ENCODE measurements around the gene LCN1. TPM values are rescaled to one million over a fixed set of nuclear protein-coding genes. Genes with fewer than 3 reads are reported as not detected.

LCN1 gene
- total RNA-seq, 1 donor from 2014 or later = not detected

DNA sequence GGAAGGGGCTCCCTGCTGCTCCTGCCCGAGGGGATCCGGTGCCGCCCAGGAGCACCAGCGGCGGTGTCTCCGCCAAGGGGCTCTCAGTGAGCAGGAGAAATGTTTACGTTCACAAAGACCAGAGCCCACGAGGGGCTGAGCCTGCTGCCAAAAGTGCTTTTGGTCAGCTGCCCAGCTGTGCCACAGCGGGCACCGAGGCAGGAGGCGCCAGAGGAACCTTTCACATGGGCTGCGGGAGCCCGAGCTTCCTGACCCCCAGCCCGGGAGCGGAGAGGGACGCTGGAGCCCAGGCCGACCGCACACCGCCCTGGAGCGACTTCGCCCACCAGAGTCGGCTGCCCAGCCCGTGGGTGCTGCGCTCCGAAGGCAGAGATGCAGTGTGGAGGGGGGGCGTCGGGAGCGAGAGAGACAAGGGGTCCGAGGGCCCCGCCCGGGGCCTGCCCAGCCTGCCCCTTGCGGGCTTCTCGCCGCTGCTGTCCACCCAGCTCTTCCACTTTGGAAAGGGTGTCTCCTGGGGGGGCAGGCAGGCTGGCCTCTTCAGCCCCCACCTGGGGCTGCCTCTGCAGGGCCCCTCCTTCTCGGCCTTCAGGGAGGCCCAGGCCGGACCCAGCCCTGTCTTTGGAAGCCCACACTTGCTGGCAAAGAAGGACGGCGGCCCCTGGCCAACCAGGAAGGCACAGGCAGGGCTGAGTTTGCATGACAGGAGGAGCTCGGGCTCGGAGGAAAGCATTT lies 33.8 kb upstream of the LCN1 start:
- FAIRE-seq = no peak
- DNase-seq (ENCODE audit: low spot score in 2 of 2) = no peak

DNA sequence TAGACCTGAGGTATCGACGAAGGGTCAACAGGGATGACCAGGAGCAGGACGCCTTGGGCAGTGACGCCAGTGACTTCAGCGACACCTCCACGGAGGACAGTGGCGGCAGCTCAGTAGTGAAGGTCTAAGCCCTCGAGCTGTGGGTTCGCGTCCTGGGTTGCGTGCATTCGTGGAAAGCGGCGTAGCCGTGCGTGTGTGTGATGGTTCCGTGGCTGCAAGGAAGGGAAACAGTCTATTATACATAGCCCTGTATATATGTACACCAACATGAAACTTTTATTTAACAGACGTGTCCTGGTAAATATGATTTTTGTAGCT lies 33.3 kb upstream of the LCN1 start:
- no peak for FAIRE-seq
- no peak for DNase-seq (ENCODE audit: low spot score in 2 of 2)

DNA sequence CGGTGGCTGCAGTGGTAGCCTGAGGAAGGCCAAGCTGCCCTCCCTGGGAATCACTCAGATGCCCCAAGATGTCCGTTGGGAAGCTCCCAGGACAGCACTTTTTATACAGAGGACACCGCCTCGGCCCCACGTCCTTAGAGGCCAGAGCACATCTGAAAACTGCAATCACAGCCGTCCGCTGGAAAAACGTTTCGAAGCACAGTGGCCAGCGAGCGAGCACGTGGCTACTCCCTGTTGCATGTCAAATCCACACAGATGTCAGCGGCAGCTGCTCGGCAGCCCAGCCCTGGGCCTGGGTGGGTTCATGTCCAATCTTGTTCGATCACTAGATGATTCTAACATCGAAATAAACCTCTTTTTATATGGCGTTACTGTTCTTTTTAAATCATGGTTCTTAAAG lies 32.7 kb upstream of the LCN1 start:
- DNase-seq (ENCODE audit: low spot score in 2 of 2) = no peak

DNA sequence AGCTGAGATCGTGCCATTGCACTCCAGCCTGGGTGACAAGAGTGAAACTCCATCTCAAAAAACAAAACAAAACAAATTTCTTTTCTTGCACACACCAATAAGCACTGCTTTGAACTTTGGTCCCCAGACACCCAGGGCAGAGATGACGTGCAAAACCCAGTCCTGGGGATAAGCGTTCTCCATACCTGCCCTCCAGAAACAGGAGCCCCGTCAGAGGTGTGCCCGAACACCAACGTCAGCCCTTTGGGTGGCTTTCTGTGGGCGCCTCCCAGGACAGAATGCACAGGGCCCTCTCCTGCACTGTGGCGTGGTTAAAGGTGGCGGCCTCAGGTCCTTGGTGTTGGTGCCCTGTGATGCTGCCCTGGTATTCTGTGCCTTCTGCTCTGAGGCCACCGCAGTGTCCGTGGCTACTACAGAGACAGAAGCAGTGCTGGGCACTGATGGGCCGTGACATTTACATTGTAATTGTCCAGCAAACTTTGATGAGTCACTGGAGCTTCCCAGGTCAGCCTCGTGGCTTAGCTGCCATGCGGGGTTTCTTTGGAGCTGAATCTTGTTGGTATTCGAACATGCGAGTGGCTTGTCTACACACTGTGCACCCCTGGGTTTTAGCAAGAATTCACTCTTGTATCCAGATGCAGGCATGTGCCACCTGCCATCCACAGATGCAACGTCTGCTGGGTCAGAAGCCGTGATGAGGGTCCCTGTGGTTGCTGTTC lies 31.9 kb upstream of the LCN1 start:
- FAIRE-seq = no peak
- DNase-seq (ENCODE audit: low spot score in 2 of 2) = no peak

More for the DNA sequence above, 32.7 kb upstream of the LCN1 start:
- no peak for FAIRE-seq

DNA sequence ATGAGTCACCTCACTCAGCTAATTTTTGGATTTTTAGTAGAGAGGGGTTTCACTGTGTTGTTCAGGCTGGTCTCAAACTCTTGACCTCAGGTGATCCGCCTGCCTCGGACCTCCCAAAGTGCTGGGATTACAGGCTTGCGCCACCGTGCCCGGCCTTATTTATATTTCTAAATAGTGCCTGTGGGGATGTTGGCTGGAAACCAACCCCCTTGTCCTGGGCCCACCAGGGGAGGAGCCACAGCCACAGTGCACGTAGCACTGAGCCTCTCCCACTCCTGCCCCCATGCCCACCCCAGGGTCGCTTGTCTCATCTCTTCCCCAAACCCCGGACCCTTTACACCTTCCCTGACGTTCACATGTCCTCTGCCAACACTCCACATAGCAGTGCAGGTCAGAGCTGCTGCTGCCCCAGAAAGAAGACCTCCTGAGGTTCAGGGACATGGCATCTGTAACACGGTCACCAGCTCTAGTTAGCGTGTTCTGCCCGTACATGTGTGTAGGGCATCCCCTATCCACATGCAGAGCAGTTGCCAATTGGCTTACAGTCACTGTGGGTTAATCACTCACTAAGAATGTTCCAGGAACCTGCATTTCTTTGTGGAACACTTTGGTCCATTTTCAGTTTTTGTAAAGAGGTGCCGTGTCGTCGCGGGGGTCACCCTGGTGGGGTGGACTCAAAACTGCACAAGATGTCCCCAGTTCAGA lies 30.9 kb upstream of the LCN1 start:
- no peak for DNase-seq (ENCODE audit: low spot score in 2 of 2)
- FAIRE-seq = no peak

DNA sequence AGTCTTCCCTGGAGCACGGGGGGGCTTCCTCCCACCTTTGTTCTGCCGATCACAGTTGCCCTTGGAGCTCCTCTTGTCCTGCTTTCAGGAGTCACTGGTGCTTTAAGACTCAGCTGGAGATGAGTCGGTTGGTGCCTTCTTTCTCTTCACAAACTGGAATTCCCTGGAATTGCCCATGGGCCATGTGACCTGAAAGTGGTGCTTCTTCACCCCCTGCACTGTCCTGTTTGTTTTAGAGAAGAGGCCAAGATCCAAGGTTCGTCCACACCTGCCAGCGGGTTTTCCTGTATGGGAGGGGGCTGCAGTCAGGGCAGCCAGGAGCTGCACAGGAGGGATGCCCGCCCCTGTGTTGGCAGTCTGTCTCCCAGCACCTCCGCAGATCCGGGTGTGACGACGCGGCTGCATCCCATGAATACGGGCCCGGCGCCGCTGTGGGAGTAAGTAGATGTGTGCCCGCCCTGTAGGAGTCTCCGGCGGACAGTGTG lies 30.2 kb upstream of the LCN1 start:
- FAIRE-seq (no peak), DNase-seq (ENCODE audit: low spot score in 2 of 2) (no peak)

DNA sequence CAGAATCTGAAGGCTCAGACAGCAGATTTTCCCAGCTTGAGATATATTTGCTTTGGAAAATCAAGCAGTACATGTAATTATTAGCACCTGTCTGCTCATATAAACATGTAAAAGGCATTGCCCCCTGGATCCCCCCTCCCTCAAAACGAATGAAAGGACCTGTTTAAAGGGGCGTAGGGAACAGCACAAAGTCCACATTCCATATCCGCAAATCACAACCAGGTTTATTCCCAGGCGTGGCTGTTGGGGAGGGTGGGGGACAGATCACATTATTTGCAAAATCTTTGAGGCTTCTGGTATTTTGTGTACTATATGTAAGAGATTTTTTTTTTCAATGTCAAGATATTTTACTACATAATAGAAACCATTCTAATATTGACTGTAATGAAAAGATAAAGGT lies 29.5 kb upstream of the LCN1 start:
- FAIRE-seq (no peak), DNase-seq (ENCODE audit: low spot score in 2 of 2) (no peak)

DNA sequence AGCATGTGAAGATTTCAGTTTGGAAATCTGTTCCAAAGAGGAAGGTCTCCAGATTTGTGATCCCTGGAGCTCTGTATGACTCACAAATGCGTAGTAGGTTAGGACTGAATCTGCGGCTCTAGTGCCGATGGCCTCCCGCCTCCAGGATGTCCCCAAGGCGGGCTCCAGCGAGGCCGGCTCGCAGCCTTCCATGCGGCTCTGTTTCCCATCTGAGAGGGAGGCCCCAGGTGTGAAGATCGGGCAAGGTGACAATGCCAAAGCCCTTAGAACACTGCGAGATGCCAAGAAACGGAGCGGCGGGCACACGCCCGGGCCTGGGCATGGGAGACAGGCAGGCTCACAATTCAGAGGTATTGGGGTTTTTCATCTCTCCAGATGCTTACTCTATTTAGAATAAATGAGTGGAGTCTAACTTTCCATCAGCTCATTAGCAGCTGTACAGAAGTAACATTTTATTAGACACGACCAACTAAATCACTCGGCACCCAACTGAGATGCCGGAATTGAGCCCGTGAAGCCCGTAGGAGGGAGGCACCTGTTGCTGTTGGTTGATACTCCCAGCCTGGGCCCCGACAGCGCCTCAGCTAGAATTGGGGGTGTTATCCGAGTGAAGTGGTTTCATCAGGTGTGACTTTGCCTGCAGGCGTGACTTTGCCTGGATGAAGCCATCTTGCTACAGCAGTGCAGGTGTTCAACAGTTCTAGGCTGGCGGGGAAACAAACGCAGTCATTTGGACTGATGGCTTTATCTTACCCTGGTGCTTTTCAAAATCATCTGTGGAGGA lies 28.2 kb upstream of the LCN1 start:
- no peak for DNase-seq (ENCODE audit: low spot score in 2 of 2)
- FAIRE-seq = no peak

DNA sequence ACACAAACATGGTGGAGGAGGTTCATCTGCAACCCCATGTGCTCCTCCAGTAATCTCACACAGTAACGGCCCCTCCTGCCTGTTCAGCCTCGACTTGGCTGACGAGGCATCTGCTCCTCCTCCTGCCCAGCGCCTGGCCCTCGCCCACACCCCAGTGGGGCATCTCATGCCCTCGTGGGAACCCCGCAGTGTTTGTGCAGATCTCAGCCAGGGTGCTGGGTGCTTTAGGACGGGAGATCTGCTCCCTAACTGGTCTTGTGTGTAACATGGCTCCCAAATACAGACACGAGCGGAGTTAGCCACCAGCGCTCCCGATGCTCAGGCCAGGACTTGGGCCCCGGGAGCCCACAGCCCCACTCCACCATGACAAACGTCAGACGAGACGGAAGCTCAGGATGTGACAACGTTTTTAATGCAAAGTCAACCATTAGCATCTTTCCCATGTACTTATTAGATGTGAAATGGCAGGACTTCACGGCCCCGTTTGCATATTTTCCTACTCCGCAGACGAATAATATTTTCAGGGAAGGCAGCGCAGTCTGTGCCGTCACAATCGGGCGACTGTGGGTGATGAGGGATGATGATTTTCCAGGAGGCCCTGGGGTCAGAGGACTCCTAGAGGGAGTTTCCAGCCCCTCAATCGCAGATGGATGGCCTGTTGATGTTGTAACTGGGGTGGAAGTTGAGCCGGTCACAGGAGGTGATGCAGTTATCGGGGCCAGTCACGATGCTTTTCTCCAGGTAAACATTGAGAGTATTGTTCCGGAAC lies 26.3 kb upstream of the LCN1 start:
- DNase-seq (ENCODE audit: low spot score in 2 of 2) = no peak
- FAIRE-seq = no peak

DNA sequence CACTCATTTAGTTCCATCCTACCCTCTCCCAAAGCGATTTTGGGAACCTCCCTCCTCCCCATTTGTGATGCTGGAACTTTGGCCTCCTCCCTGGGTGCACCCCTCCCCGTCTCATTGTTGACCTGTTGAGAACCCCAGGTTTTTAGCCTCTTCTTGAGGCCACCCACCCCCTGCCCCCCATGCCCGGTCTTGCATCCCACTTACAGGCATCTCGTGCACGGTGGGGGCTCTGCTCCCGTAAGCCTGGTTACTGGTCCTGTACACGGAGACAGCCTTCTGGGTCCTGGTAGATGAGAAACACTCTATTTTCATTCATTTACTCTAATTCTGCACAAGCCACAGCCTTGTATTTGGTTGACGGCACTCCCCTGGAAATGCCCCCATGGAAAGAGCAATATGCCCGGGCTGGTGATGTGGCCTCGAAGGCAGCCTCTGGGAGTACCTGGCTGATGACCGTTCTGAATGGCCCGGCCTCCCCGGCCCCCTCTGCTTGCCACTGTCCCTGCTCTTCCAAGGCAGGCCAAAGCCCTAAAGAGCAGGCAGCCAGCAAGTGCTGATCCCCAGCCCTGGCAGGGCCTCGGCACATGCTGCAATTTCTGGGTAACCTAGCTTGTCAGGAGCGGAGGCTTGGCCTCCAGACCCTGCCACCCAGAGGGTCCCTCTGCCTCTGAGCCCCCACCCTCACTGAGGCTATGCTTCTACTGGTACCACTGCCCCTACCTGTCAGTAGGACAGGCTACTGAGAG lies 22.7 kb upstream of the LCN1 start:
- DNase-seq (ENCODE audit: low spot score in 2 of 2) (no peak), FAIRE-seq (no peak)

DNA sequence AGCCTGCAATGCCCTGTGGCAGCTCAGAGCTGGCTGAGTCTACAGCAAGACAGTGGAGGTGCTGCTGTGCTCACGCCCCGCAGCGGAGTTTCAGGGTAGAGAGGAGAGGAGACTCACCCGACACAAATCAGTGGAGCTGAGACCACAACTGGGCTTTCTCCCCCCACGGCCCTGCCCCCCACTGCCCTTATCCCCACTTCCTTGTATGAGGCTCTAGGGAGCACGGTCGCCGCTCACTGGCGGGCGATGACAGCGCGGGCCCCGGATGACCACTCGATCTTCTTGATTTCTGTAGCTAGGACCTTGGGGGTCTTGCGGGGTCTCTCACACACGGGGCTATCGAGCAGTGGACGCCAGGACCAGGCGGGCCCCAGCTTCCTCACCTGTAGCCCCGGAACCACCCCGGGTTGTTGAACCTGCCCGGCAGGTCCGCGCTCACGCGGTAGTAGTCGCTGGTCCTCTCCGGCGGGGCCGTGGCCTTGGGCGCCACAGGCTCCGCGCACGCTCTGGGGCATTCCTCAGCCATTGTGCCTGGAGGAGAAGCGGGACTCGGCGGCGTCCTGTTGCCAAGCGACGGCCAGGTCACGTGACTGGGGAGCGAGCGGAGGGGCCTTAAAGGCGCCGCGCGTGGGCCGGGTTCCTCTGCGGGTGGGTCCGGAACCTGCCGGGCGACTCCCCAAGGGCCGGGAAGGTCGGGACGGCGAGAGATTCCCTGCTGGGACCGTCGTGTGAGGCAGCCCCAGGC lies 21.7 kb upstream of the LCN1 start:
- DNase-seq (ENCODE audit: low spot score in 2 of 2) = peak; percentile 94
- FAIRE-seq = no peak

DNA sequence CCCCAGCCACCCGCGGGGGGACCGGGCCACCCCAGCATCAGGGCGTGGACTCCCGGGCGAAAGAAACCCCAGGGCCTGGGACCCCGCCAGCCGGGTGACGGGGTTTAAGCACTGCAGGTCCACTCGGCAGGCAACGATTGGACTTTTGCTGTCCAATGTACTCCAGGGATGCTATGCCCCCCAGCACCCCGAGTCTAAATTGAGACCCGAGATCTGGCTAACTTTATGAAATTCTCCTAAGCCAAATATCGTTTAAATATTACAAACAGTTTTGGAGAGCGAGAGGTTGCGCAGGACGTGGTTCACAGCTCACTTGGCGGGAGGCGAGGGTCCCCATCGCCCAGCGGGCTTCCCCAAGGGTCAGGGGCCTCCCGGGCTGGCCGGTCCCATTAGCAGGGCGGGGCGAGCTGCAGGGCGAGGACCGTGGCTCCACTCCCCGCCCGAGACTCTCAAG lies 21.1 kb upstream of the LCN1 start:
- DNase-seq (ENCODE audit: low spot score in 2 of 2) (no peak), FAIRE-seq (no peak)

DNA sequence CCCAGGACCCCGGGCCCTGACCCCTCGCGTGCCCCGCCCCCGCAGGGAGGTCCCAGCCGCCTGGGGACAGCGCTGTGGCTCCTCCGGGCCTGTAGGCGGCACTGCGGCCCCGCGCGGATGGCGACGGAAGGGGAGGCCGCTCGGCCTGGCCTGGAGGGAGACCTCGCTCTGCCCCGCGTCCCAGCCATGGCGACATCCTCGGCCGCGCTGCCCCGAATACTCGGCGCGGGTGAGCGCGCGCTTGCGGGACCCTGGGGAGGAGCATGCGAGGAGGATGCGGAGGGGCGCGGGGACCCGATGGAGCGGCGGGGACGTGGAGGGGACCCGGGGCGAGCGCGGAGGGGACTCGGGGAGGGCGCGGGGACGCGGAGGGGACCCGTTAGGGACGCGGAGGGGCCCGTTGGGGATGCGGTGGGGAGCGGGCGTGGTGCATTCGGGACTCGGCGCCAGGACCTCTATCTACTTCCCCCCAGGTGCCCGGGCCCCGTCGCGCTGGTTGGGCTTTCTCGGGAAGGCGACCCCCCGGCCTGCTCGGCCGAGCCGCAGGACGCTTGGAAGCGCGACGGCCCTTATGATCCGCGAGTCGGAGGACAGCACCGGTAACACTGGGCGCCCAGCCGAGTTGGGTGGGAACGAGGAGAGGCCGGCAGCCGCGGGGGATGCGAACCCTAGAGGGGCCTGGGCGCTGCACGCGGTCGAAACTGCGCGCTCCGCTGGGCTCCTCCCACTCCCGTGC lies 20.5 kb upstream of the LCN1 start, which contains the start of gene MRPS2:
TSS of gene MRPS2 (plus strand) at position 158 of the 736 bp plus-strand sequence. CDS start at position 187, 29 bp downstream.
- FAIRE-seq = no peak
- peak; percentile 95 to 96 for DNase-seq (ENCODE audit: low spot score in 2 of 2)

DNA sequence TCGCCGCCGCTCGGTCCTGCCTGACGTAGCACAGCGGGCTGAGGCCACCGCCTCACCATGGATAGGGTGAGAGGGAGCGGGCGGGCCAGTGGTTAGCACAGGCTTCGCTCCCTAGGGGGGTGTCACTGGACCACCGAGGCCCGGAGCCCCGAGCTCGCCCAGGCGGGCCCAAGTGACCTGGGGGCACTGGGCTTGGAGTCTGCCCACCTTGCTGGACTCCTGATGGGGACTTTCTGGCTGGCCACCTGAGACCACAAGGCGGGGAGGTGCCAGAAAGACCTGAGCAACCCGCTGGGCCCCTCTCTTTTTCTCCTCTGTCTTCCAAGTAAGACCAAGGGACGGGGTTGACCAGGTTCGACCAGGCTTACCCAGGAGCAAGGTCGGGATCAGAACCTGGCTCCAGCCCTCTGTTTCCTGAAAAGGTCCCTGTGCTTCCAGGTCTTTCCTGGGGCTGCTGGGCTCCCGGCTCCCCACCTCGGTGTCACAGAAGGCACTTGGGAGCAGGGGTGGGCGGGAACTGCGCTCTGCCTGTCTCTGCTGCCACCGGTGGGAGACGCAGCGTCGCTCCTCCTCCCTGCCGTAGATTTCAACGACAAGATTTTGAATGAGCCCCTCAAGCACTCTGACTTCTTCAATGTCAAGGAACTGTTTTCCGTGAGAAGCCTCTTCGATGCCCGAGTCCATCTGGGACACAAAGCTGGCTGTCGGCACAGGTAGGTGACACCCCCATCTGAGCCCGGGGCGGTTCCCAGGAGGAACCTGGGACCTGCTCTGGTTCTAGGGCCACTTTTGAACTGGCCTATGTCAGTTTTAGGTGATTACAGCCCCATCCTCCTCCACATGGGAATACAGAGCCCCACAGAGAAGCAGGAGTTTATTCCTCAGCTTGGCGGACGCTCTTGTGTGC lies 19.7 kb upstream of the LCN1 start:
- no peak for FAIRE-seq

DNA sequence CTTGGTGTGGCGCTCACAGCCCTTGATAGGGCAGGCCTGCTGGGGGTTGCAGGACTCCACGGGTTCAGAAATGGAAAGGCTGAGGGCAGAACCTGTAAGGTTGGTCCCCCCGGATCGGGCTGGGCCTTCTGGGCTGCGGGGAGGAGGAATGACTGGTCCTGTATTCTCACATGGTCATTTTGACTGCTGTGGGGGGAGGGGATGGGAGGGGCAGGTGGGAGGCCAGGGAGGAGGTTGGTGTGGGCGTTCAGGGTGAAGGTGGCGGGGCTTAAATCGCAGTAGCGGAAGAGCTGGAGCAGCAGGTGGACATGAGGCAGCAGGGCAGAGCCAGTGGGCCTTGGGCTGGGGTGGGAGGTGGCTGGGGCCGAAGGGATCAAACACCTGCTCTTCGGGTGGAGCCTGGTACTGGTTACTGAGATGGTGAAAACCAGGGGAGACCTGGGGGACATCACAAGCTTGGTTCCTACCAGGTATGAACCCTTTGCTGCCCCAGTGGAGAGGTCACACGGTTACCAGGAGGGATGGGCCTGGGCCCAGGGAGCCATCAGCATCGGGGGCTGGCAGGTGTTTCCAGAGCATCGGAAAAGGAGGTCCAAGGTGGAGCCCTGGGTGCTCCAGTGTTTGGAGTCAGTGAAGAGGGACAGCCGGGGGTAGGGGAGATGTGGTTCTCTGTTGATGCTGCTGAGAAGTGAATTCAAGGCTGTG lies 18.9 kb upstream of the LCN1 start:
- DNase-seq (ENCODE audit: low spot score in 2 of 2) (no peak), FAIRE-seq (no peak)

More for the DNA sequence above, 19.7 kb upstream of the LCN1 start:
- DNase-seq (ENCODE audit: low spot score in 2 of 2) = peak in 1 of 2 donors; percentile 68

DNA sequence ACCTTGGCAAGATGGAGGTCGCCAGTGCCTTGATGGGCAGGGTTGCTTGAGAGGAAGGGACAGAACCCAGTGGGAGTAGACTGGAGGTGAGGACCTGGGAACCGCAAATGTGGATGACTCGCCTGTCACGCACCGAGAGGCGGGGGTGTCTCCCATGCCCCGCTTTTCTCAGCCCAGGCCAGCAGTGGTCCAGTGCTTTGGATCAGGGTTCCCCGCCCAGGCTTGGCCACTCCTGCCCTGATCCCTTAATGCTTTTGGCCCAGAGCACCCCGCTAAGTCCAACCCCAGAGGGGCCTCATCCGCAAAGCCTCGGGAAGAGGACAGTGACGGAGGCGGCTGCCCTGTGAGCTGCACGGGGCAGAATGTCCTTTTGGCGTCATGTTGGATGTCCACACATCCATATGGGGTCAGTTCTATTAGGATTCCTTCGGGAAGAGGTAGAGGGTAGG lies 18.3 kb upstream of the LCN1 start:
- FAIRE-seq = no peak
- no peak for DNase-seq (ENCODE audit: low spot score in 2 of 2)
